Endothelial cell of umbilical vein (primary cell): ENCODE results near the gene HMCN1. TPM values are rescaled to one million over a fixed set of nuclear protein-coding genes. Genes with fewer than 3 reads are reported as not detected.

ENCODE experiments used
- BruUV-seq: library from RNA; stranded (reverse); fragments of 400-500 nt; replicated peaks from 2 replicates; lab custom pipeline; 2021; lab: Mats Ljungman, UMichigan
- CTCF ChIA-PET: fragments of 300-600, 350-600 bp; sonication (Branson Sonifier 250); formaldehyde crosslinking; loops from one replicate; lab custom pipeline; 2021; ENCODE audit warnings: antibody characterized with exemption, inconsistent platforms; lab: Charles Lee
- POLR2A ChIA-PET: fragments of 300-600, 350-600 bp; sonication (Branson Sonifier 250); formaldehyde crosslinking; loops from one replicate; lab custom pipeline; 2021; ENCODE audit warnings: antibody characterized with exemption, inconsistent platforms; lab: Charles Lee
- DNase-seq: peaks from one replicate; pipeline ENCODE4 v3.0.0-alpha.2; 2011; ENCODE audit warnings: low read depth, low spot score
- FAIRE-seq: peaks from 2 replicates; lab custom pipeline; 2011; peaks lifted over from hg19 to GRCh38; lab: Jason Lieb, UNC
- H2AFZ ChIP-seq: 2 replicates; pipeline ENCODE4 v1.6.0; 2012; ENCODE audit warnings: low read depth, low read length, control low read depth, inconsistent platforms
- H3K27ac ChIP-seq: 2 replicates; pipeline ENCODE4 v1.5.1; 2011; ENCODE audit warnings: low read depth, mild to moderate bottlenecking, control low read depth, low read length, moderate library complexity; ENCODE audit not compliant: insufficient read depth
- H3K27me3 ChIP-seq, 2 experiments: 2 replicates each; pipeline versions ENCODE4 v1.6.0 to v1.6.1; 2011; ENCODE audit warnings: low read length in 2 of 2, mixed read lengths in 1 of 2; ENCODE audit not compliant: control insufficient read depth in 2 of 2, insufficient read depth in 2 of 2
- H3K36me3 ChIP-seq, 2 experiments: 2 replicates in 1 of 2; 3 replicates in 1 of 2; pipeline ENCODE4 v1.5.1; 2011; ENCODE audit warnings: low read length in 2 of 2, mild to moderate bottlenecking in 1 of 2, moderate library complexity in 1 of 2; ENCODE audit not compliant: control insufficient read depth in 2 of 2, insufficient read depth in 2 of 2; ENCODE audit errors: extremely low read depth in 1 of 2
- H3K4me1 ChIP-seq: 3 replicates; pipeline ENCODE4 v1.5.1; 2011; ENCODE audit warnings: mild to moderate bottlenecking, low read length; ENCODE audit not compliant: control insufficient read depth, insufficient read depth; ENCODE audit errors: extremely low read depth
- H3K4me2 ChIP-seq: 2 replicates; pipeline ENCODE4 v1.6.1; 2011; ENCODE audit warnings: low read length, control low read depth, mixed read lengths; ENCODE audit not compliant: insufficient read depth
- H3K4me3 ChIP-seq, 3 experiments: fragments of 200-600 bp in 1 of 3; sonication (generic), shearing (Covaris generic) in 1 of 3; replicated peaks in 1 of 3; 2 replicates each; pipeline ENCODE4 v1.5.1; 2011 to 2016; ENCODE audit warnings: control low read depth in 3 of 3, low read length in 3 of 3, mild to moderate bottlenecking in 2 of 3, inconsistent platforms in 1 of 3, low read depth in 1 of 3, moderate library complexity in 1 of 3; ENCODE audit not compliant: insufficient read depth in 1 of 3
- H3K79me2 ChIP-seq: 2 replicates; pipeline ENCODE4 v1.6.0; 2012; ENCODE audit warnings: low read length, inconsistent platforms; ENCODE audit not compliant: control insufficient read depth, insufficient read depth
- H3K9ac ChIP-seq: replicated peaks from 2 replicates; pipeline ENCODE3; 2011; ENCODE audit warnings: low read length, control low read depth; ENCODE audit not compliant: insufficient read depth; ENCODE audit errors: extremely low read depth
- H3K9me1 ChIP-seq: replicated peaks from 3 replicates; pipeline ENCODE4 v1.6.0; 2011; ENCODE audit warnings: mild to moderate bottlenecking, low read length; ENCODE audit not compliant: control insufficient read depth, insufficient read depth; ENCODE audit errors: extremely low read depth
- H3K9me3 ChIP-seq: replicated peaks from 2 replicates; pipeline ENCODE4 v1.5.1; 2012; ENCODE audit warnings: low read length, inconsistent platforms; ENCODE audit not compliant: control insufficient read depth, insufficient read depth
- H4K20me1 ChIP-seq: replicated peaks from 2 replicates; pipeline ENCODE3; 2011; ENCODE audit warnings: mild to moderate bottlenecking, low read length; ENCODE audit not compliant: control insufficient read depth, insufficient read depth; ENCODE audit errors: extremely low read depth
- CTCF ChIP-seq, 2 donors: IDR thresholded peaks; 1 replicate in 1 of 2; 2 replicates in 1 of 2; pipeline ENCODE4 v1.5.1; 2011; ENCODE audit warnings: low read length in 2 of 2, mild to moderate bottlenecking in 2 of 2, moderate library complexity in 2 of 2, control low read depth in 1 of 2, inconsistent platforms in 1 of 2, low read depth in 1 of 2; ENCODE audit not compliant: insufficient read depth in 1 of 2; ENCODE audit errors: extremely low read depth in 1 of 2
- EZH2 ChIP-seq: IDR thresholded peaks from 2 replicates; pipeline ENCODE4 v1.6.1; 2012; ENCODE audit warnings: borderline replicate concordance, low read depth, mild to moderate bottlenecking, moderate library complexity, low read length, inconsistent platforms; ENCODE audit not compliant: severe bottlenecking
- FOS ChIP-seq: IDR thresholded peaks from 2 replicates; pipeline ENCODE4 v1.6.1; 2011; ENCODE audit warnings: mild to moderate bottlenecking, low read length, moderate library complexity, borderline replicate concordance; ENCODE audit not compliant: insufficient read depth
- GATA2 ChIP-seq: IDR thresholded peaks from 2 replicates; pipeline ENCODE4 v1.7.0; 2011; ENCODE audit warnings: low read depth, mild to moderate bottlenecking, moderate library complexity, mixed read lengths, low read length; ENCODE audit not compliant: insufficient read length, insufficient read depth
- JUN ChIP-seq: IDR thresholded peaks from 2 replicates; pipeline ENCODE4 v1.6.1; 2011; ENCODE audit warnings: borderline replicate concordance, low read depth; ENCODE audit not compliant: insufficient read length, insufficient read depth
- MYC ChIP-seq: IDR thresholded peaks from one replicate; pipeline ENCODE4 v1.6.1; 2011; ENCODE audit warnings: mild to moderate bottlenecking, low read depth, low read length
- POLR2A ChIP-seq: IDR thresholded peaks from 2 replicates; pipeline ENCODE4 v1.6.1; 2012; ENCODE audit warnings: low read depth, mild to moderate bottlenecking, control low read depth, low read length
- POLR2AphosphoS5 ChIP-seq: IDR thresholded peaks from 2 replicates; pipeline ENCODE4 v1.6.1; 2012; ENCODE audit warnings: low read depth, mild to moderate bottlenecking, control low read depth, low read length, moderate library complexity; ENCODE audit not compliant: insufficient read depth
- dilution Hi-C: fragments of 300-500 bp; cut with MboI; formaldehyde crosslinking; loops from one replicate; pipeline ENCODE4 v1.15.0; 2019; ENCODE audit warnings: low sequenced_read_pairs; ENCODE audit not compliant: extremely low pct_ligation_motif_present
- intact Hi-C: fragments of 100-400 bp; cut with micrococcal nuclease; formaldehyde crosslinking; loops from one replicate; pipeline ENCODE4 v1.10.0; 2022
- polyA plus RNA-seq, 4 experiments: library from polyadenylated mRNA; depleted of rRNA in 3 of 4; stranded (reverse) in 3 of 4; unstranded in 1 of 4; fragments of >200 nt; gene quantifications; 2 replicates each; pipeline versions ENCODE4 v1.2.1 to v1.2.3, GENCODE V29; 2011 to 2012; ENCODE audit warnings: missing spikeins in 1 of 4
- total RNA-seq: library from RNA; stranded (reverse); gene quantifications from 2 replicates; pipeline ENCODE4 v1.2.3, GENCODE V29; 2021
- TF ChIP-seq, protein P1 (sequence below): IDR thresholded peaks from 2 replicates; pipeline ENCODE4 v1.6.1; 2011; ENCODE audit not compliant: insufficient read depth, insufficient read length

Gene HMCN1
- total and polyA plus RNA-seq, 2 donors (not counting 3 experiments of a cell fraction or from before 2014, with no cell fraction given), result 10.3 to 16.0 TPM

DNA sequence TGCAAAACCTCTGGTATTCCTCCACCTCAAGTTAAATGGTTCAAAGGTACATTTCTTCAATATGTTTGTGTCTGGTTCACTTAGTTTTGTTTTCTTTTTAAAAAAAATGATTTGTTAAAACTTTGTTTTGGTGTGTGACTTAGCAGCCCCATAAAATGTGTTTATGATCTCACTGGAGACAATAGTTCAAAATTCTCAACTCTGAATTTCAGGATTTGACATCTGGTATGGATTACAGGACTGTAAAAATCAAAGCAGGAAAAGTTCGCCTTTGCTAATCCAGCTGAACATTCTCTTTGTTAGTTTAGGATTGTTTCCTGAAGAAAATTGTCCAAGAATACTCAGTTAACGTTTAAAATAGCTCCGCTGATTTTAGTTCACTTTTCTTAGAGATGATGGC lies 231.7 kb downstream of the HMCN1 start:
- Histone ChIP-seq H3K9me3 (no peaks in the 10 kb centered on the region), H2AFZ (no peak overlapping the region), H3K27ac (no peak overlapping the region), H3K9ac (no peak overlapping the region), H3K27me3 (no peaks in the 10 kb centered on the region), H3K4me1 (no peaks in the 10 kb centered on the region), H3K79me2 (no peaks in the 10 kb centered on the region), H3K9me1 (no peaks in the 10 kb centered on the region), H3K36me3 (no peaks in the 10 kb centered on the region), H3K4me2 (no peak overlapping the region), H4K20me1 (no peaks in the 10 kb centered on the region), H3K4me3 (no peak overlapping the region)
- no TSS peak for BruUV-seq
- CTCF ChIA-PET, result interaction anchor here (1.1 to 1.3 kb wide), 2 partner anchors 21 to 190 kb away, joined by 3 read pairs; no protein-coding TSS in a partner anchor
- no peak for TF ChIP-seq GATA2
- no peak for TF ChIP-seq EZH2
- TF ChIP-seq JUN, result no peak
- TF ChIP-seq POLR2A, result no peak
- no peak for TF ChIP-seq CTCF (IDR thresholded peaks at IDR 0.05; ENCODE audit: extremely low read depth in 1 of 2, insufficient read depth in 1 of 2, low read depth in 1 of 2, low read length in 2 of 2)
- TF ChIP-seq POLR2AphosphoS5, result no peak
- TF ChIP-seq, protein P1, sequence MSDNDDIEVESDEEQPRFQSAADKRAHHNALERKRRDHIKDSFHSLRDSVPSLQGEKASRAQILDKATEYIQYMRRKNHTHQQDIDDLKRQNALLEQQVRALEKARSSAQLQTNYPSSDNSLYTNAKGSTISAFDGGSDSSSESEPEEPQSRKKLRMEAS, result no peak
- no peak for TF ChIP-seq MYC
- no peak for TF ChIP-seq FOS
- POLR2A ChIA-PET, result no interaction called here
- dilution Hi-C loops (no loop called here), intact Hi-C loops (no loop called here)
- DNase-seq (no peak), FAIRE-seq (no peak)
